ENCODE data around the gene RGS3.

The RGS3 gene

DNA sequence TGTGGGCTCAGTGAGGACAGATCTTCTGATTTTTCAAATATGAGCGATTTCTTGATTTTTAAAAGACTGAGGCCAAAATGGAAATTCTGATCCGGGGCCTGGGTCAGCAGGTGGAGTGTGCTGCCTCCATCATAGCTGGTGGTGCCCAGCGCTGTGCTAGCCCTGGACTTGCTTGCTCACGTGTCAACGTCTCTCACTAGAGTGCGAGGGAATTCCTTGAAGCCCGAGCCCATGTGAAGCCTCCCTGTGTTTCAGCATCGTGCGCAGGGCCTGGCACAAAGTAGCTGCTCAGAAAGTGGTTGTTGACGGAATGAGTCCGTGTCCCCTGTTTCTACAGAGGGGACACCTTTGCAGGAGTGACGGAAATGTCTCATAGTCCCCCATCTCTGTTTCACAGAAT is 50.5 kb downstream of the RGS3 start:
- FAIRE-seq, result no peak

DNA sequence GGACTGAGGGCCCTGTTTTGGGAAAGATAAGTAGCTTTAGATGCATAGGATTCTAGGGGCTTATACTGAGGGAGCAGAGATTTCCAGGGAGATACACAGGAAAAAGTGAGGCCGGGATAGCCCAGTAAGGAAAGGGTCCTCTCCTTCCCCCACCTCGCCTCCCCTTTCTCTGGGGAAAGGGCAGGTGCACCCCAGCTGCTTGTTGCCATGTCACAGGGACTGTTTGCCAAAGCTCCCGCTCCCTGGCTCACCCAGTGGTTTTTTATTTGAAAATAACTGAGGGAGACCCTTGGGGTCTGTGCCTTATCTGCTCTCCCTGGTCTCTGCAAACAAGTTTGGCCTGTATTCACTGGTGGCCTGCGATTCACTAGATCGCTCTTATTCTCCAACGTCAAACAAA is 51.2 kb downstream of the RGS3 start:
- FAIRE-seq, result no peak

DNA sequence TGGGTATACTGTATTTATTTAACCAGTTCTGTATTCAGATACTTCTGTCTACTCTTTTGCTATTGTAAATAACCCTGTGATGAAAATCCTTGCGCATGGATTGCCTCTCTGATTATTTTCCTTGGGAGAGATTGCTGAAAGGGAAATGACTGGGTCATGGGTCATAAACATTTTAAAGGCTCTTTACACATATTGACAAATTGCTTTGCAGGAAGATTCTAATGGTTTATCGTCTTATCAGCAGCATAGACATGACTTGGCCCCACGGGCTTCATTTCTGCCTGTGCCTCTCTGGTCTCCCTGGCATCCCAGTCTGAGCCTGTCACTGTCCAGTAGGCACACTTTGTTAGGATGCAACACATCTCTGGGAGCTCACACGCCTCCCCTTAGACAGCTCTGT is 52.3 kb downstream of the RGS3 start:
- no peak for FAIRE-seq

DNA sequence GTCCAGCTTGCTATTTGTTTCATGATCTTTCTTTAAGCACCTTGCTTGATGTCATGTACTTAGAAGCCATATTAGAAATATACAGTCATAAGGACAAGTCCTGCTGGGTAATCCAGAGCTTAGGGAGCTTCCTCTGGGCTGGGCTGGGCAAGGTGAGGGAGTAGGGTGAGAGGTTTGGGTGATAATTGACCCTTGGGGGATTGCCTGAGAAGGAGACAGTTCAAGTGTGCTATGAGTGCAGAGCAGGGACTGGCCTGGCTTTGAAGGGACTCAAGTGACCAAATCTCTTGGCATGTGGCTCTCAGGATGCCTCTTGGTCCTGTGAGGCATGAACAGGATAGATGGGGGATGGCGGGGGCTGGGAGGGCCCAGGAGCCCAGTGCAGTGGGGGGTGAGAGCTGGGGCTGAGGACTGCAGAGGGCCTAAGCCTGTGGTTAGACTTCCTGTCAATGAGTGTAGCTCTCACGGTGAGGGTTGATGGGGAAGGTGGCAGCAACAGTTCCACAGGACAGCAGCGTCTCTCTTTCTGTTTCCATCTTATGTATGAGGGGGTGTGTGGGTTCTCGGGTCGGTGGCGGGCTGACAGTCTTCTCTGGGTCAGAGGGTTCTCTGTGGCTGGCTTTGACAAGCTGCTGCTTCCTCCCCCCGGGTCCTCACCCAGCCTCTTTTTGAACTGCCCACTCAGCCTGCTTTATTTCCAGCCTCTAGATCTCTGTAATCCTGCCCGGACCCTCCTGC is 53.5 kb downstream of the RGS3 start:
- no peak for FAIRE-seq

DNA sequence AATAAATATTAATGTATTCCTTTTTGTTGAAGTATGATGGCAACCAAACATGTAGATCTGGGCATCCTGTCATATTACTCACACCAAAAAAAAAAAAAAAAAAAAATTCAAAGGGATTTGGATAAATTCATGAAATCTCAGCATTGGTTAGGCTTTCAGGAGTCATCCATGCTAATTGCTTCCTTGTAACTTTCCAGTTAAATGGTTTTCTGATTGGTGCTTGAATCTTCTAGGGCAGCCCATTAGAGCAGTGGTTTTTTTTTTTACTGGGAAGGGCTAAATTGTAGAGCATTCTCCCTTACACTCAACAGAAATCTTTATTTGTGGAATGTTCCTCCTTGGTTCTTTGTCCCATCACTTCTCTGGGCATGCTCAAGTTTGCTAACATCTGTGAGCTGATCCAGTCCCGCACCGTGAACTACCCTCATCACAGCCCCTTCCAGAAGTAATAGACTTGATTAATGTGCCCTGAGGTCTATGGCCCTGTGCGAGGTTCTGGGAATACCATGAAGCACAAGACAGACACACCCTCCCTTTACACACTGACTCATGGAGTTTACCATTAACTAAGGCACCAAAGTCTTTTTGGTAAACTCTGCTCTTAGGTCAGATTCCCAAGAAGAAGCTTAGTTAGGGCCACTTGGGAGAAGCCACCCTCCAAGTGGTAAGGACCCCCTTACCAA is 56.0 kb downstream of the RGS3 start:
- FAIRE-seq, result no peak

DNA sequence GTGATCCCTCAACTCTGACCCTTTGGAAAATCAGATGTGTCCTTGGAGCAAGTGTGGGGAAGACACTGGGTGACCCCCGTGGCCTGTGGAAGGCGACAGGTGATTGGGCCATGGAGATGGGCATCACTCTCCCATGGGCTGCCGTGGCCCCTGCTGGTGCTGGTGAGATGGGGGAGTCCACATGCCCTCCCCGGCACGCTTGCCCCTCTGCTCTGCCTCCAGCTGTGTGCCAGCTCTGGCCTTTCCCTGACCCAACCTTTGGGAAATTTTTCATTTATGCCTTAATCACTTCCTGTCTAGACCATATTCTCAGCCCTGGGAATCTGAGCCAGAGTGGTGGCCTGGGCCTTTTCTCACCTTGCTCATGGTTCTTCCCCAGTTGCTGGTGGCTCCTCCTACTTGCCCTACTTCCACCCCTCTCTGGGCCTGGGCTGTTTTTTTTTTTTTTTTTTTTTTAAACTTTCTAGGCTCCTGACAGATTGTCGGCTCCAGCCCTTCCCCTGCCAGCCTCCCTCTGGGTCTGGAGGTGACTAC is 56.6 kb downstream of the RGS3 start:
- FAIRE-seq, result no peak

DNA sequence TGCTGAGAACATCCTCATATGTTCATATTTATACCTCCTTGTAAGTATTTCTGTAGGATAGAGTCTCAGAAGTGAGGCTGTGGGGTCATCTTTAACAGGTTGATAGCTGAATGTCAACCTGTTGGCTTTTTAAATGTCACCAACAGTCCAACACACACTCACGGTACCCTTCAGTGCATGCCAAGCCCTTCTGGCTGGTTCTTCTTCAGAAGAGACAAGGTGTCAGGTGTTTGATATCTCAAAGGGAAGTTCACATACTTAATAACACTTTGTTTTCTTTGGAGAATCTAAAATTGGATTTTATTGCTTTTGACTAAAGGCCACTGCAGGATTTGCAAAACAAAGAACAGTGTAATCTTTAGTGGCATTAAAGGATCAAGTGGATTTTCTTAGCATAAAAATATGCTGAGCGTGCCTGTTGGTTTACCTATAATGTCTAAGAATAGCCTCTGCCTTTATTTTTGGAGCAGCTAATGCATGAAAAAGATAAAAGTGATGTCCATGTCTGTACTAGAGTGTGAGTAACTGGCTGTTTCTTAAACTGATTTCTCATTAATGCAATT is 58.2 kb downstream of the RGS3 start:
- FAIRE-seq, result no peak

DNA sequence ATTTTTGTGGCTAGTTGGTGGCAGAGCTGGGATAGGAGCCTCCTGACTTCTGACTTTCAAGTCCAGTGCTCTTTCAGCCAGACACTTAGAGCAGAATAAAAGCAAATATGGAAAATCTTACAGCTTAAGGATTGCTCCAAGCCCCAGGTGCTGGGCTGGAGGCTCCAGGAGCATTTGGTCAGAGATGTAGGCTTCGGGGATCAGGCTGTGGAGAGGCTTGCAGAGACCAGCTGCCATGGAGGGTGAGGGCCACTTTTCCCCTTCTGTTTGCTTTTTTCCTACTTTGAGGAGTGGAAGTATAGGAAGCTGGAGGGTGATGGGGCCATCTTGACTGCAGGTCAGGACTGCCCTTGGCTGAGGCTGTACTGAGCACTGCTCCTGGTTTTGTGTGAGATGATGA is 58.9 kb downstream of the RGS3 start:
- no peak for FAIRE-seq

DNA sequence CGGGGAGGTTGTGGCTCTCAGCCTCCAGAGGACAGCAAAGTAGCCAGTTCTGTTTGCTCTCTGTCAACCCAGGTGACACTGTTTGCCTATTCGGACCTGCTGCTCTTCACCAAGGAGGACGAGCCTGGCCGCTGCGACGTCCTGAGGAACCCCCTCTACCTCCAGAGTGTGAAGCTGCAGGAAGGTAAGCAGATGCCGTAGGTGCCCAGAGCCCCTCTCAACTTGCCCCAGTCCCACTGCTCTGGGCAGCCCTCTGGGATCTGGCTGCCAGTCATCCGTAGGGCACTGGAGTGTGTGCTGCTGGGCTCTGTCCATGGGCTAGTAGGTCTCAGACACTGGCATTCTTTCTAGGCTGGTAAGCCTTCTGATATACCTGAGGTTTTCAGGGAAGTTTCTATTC is 59.3 kb downstream of the RGS3 start:
- no peak for FAIRE-seq

DNA sequence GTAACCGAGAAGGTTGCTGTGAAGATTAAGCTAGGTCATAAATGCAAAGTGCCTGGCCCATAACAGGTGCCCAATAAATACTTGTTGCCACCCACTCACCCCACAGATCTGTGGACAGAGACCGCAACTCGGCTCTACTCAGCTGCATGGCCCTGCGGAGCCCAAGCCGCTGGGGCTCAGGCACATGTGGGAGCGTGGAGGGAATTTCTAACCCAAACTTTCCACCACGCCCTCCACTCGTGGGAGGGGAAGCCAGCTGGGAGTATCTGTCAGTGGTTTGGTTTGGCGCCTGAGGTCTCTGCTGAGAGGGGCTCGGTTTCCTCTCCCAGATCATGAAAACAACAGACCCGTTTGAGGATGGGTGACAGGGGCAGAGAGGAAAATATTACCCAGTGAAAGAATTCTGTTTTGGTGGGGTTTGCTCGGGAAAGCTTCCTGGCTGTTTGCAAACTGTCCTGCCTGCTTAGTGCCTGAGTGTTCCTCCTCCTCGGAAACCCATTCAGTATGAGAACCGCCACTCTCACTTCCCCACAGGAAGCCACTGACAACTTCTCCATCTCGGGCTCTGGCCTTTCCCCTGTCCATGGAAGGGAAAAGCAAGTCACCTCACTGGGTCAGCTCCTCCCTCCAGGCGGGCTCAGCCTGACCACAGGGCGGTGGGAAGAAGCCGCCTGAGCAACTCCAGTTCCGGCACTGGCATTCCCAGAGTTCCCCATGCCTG is 60.1 kb downstream of the RGS3 start:
- FAIRE-seq, result no peak

DNA sequence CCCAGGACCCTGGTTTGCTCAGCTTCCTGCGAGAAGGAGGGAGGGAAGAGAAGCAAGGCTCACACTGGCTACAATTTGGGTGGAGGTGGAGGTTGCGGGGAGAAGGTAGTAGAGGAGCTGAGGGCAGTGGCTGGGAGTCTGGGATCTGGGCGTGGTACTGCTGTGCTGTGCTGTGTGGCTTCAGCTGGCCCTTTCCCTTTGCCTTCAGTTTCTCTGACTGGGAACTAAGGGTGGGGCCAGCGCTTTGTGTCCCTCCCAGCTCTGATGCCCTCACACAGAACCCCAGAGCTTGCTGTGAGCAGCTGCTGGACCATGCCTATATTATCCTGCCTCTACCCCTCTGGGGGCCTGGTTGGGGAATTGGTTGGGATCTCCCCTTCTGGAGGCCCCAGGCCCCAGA is 60.9 kb downstream of the RGS3 start:
- FAIRE-seq, result no peak

DNA sequence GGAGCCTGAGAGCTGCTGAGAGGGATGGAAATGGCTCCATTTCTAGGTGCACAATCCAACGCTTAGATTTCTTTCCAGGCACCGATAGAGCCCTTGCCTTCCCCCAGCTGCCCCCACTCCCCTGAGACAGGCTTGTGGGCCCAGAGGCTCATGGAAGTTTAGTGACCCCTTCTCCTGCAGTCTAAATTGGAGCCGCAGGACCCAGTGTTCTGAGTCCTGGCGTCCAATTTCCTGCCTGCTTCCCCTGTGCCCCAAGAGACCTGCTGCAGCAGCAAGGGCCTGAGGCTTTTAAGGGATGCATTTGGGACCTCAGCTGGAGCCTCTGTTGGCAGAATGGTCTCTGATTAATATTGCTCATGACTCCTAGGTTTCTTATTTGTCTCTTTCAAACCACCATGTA is 61.7 kb downstream of the RGS3 start:
- no peak for FAIRE-seq

DNA sequence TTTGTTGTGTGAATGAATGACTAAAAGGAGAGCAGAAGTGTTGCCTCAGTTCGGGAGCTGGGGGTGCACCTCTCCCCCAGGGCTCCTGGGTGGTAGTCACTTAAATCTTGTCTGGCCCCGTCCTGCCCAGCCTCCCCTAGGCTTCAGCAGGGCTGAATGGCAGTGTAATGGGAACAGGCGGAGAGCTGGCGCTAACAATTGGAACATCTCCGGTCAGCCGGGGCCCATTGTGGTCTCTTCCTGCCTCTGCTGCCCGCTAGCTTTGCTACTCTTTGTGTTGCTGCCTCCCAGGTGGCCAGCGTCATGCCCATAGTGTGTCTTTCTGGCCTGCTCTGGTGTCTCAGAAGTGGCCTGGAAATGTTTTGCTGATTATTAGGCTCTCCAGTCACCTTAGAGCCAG is 62.3 kb downstream of the RGS3 start:
- FAIRE-seq, result no peak

DNA sequence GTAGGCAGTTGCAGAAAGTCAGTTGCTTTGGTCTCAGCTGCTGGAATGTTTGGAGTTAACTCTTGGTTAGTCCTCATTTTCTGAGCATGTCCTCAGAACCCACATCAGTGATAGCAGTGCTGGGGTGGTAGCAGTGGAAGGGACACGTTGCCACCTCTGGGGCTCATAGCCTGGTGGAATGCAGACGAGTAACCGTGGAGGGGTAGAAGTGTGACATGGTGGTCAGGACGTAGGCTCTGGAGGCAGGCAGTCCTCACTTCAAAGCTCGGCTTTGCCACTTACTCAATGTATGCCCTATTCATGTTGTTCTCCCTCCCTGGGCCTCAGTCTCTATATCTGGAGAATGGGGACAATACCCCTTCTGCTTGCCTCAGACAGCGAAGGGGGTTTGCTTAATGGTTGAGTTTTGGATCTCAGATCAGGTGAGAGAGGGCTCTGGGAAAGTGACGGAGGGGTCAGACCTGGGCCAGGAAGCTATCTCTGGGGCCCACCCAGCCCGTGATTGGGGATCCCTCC is 62.8 kb downstream of the RGS3 start:
- FAIRE-seq, result no peak

DNA sequence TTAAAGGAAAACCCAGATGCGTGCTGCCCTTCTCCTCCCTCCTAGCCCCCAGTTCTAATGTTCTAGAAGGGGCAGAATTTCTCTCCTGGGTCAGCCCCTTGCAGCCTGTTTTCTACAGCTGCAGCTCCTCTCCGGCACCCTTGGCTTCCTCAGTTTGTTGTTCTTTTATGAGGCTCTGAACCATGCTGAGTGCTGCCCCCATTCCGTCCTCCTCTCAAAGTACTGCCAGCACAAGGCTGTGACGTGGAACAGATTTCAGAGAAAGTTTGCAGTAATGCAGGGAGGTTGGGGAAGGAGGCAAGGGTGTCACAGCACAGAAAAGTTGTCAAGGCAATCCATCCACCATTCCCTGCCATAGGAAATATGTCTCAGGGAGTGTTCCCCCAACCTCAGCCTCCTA is 63.3 kb downstream of the RGS3 start:
- FAIRE-seq, result no peak

DNA sequence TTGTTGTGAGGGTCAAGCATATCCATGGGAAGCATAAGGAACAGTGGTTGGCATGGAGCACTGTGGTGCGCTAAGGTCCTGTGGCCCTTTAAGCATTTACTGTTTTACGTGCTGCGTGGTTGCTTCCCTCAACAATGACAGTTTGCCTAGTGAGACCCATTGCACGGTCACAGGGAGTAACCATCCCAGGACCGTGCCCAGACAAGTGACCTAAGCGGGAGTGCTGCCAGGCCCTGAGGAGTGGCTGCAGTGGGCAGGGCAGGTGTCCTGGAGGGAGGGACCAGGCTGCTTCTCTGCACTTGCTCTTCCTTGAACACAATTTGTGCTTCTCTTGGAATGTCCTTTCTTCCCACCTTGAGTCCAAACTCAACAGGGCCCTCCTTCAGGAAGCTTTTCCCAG is 64.6 kb downstream of the RGS3 start:
- FAIRE-seq, result no peak

DNA sequence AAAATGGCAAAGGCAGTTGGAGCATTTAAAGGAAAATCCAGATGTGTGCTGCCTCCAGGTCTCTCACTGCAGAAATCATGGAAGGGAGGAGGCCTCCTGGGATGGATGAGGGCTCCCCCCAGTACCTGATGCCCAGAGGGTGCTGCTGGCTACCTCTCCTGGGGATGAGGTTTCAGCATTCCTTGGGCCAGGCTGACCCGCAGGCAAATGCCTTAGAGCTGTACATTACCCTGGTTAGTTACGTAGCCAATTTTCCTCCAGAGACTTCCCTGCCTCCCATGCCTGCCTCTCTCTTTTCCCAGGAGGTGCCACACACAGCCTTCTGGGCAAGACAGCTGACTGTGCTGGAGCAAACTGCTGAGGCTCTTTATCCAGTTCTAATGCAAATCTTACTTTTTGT is 65.3 kb downstream of the RGS3 start:
- FAIRE-seq, result no peak

DNA sequence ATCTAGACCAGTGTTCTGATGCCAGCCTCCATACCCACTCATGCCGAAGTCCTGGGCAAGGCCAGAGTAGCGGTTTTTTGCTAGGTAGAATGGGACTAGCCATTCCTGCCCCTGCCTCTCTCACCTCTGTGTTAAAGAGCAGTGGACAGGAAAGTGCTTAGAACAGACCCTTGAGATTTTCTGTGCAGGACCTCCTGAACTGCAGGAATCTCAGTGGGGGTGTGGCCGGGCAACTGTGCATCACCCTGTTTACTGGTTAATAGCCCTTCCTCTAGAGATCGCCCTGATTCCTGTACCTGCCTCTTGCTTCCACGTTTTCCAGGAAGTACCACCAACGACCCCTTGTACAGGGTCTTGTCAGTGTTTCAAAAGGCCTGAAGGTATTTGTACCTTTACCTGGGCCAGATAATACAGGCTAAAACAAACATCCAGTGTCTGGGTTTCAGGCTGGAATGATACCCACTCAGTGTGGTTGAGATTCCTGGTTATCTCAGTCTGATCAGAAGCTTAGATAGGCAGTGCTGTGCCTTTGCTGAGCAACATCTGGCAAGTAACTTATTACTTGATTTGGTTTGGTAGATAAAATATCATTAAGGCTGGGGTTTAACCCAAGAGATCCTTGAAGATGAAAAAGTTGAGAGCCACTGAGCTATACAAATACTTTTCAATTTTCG is 65.9 kb downstream of the RGS3 start:
- FAIRE-seq, result no peak

DNA sequence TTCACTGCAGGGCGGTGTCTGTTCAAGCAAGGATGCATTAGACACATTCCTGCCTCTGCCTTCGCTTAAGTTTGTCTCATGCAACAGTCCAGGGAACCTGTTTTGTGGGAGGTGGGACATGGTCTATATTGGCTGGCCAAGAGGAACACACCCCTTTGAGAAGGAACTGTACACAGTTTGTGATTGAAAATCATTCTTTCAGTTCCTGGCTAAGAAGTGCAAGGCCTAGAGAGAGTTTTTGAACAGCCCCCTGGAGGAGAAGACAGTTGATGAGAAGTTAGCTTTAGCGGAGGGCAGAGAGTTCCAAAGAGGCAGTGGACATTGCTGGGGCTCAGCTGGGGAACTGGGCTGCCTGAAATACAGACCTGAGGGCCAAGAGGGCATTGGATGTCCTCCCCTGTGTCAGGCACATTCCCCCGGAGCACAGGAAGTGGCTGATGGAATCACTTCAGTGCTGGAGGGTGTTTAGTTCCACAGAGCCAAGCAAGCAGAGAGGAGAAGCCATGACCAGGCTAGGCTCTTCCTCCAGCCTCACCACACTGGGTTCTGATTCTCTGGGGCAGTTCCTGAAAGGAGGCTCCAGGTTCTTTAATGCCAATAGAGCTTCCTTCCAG is 66.6 kb downstream of the RGS3 start:
- FAIRE-seq, result no peak

DNA sequence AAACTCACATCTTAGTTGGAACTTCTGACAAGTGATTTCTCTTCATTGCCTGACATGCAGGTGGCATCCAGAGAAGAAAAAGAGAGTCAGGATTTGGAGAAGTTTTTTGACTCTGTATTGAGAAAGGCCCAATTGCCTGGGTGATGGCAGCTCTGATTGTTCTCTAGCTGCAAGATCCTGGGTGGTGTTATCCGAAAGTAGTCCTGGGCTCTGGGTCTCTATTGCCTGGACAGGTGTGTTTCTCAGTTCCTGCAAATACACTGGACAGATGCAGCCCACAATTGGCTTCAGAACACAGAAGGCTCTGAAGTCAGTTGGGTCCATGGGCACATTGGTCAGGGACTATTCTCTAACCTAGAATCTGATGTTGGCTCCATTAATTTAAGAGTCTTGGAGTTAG is 67.4 kb downstream of the RGS3 start:
- no peak for FAIRE-seq

DNA sequence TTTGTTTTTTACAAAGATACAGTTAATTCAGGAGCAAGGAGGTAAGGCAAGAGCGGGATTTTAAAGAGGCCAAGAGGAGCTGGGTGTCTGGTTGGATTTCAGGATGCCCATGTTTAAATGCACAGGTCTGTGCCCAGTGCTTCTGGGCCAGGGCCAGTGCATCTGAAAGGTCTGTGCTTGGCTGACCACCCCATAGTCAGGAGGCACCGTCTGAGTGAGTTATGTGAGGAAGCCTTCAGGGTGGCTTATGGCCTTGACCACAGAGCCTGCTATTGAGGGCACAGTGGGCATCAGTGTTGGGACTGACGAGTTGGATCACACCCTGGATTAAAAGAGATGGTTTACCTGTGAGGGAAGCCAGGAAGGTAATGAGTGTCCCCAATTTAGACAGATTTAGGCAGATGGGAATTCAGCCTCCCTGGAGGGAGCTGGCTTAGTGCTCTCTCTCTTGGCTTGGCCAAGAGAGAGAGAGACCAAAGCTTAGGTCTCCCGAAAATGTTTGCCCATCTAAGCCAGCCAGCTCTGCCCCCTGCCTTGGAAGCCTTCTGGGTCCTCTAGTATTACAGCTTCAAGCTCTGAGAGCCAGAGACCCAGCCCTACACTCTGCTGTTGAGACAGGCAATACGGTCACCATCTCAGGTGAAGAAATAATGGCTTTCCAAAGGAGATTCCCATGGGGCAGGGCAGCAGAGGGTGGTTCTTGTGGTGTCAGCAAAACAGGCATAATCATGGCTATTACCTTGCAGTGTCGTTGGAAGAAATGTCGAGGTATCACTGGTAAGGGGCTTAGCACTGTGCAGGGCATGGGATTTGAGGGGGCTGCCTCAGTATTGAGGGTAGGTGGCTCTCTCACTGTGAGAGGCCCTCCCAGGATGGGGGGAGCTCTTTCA is 68.6 kb downstream of the RGS3 start:
- FAIRE-seq, result no peak
